Measurements from ENCODE around the gene PDC. TPM values are rescaled to one million over a fixed set of nuclear protein-coding genes. Genes with fewer than 3 reads are reported as not detected.
"Not testable (repeated sequence)": the region's sequence is repeated elsewhere in the genome, so short reads cannot be mapped to it uniquely, and the experiment has no call there.

PDC gene
- total RNA-seq, 1 experiment from 2014 or later: not detected

- H3K36me3 ChIP-seq (ENCODE audit: low read depth): peaks cover 27% of the 10 kb centered on the region
- CTCF ChIA-PET: no interaction called here
Measured at GRCh38 chr1:186409091-186409490, 51.8 kb downstream of the PDC start.

GRCh38 chr1:186404454-186405051 is 56.4 kb downstream of the PDC start:
- Histone ChIP-seq H3K4me2 (no peak overlapping the region), H3K27me3 (ENCODE audit: insufficient read depth, low read depth) (no peaks in the 10 kb centered on the region), H2AFZ (no peak overlapping the region), H3K27ac (no peak overlapping the region), H3K4me3 (no peak overlapping the region), H3F3A (ENCODE audit: insufficient read depth, low read depth) (no peaks in the 10 kb centered on the region), H3K9me3 (ENCODE audit: insufficient read depth, low read depth) (no peaks in the 10 kb centered on the region), H3K79me2 (ENCODE audit: low read depth) (no peaks in the 10 kb centered on the region), H3K9me2 (ENCODE audit: insufficient read depth) (no peaks in the 10 kb centered on the region), H4K20me1 (ENCODE audit: insufficient read depth) (no peaks in the 10 kb centered on the region), H3K4me1 (replicated peaks; ENCODE audit: insufficient read depth) (no peaks in the 10 kb centered on the region), H3K36me3 (ENCODE audit: low read depth) (peaks cover 18% of the 10 kb centered on the region; the same call in 1 of the 2 replicates)
- ChIA-PET CTCF (interaction anchor here (0.8 kb wide), 1 partner anchor 30 kb away, joined by 3 read pairs; the partner anchor contains the start of gene TPR), POLR2A (ENCODE audit: unreplicated experiment) (no interaction called here)
- peak in 1 of 2 experiments; percentile 2 for DNase-seq
- no TSS peak for BruUV-seq (replicated peaks)
- intact Hi-C loops (cut with micrococcal nuclease; ENCODE audit: unreplicated experiment): loop anchor here (2.0 to 10.0 kb wide), 3 partner anchors 78 to 580 kb away; partner anchors contain the start of gene PTGS2
- TF ChIP-seq EZH2 (IDR thresholded peaks at IDR 0.05; ENCODE audit: low read depth) (no peak), CTCF (conservative IDR thresholded peaks at IDR 0.05) (peak; percentile 75)

More at GRCh38 chr1:186409091-186409490, 51.8 kb downstream of the PDC start:
- no peaks in the 10 kb centered on the region for H3K9me2 ChIP-seq (ENCODE audit: insufficient read depth)
- POLR2A ChIA-PET (ENCODE audit: unreplicated experiment): no interaction called here
- no peaks in the 10 kb centered on the region for H3F3A ChIP-seq (ENCODE audit: insufficient read depth, low read depth)
- no peaks in the 10 kb centered on the region for H3K4me1 ChIP-seq (replicated peaks; ENCODE audit: insufficient read depth)
- no peaks in the 10 kb centered on the region for H4K20me1 ChIP-seq (ENCODE audit: insufficient read depth)
- DNase-seq: no peak
- H3K4me3 ChIP-seq: no peak overlapping the region
- no peak overlapping the region for H3K4me2 ChIP-seq
- no peaks in the 10 kb centered on the region for H3K27me3 ChIP-seq (ENCODE audit: insufficient read depth, low read depth)
- no TSS peak for BruUV-seq (replicated peaks)
- H3K79me2 ChIP-seq (ENCODE audit: low read depth): no peaks in the 10 kb centered on the region
- no peaks in the 10 kb centered on the region for H3K9me3 ChIP-seq (ENCODE audit: insufficient read depth, low read depth)
- no peak overlapping the region for H2AFZ ChIP-seq
- no peak for TF ChIP-seq CTCF (conservative IDR thresholded peaks at IDR 0.05)
- TF ChIP-seq EZH2 (IDR thresholded peaks at IDR 0.05; ENCODE audit: low read depth): no peak
- intact Hi-C loops (cut with micrococcal nuclease; ENCODE audit: unreplicated experiment): loop anchor here (10.0 kb wide), 1 partner anchor 276 kb away; the partner anchor contains the start of gene PTGS2
- H3K27ac ChIP-seq: no peak overlapping the region

- intact Hi-C loops (cut with micrococcal nuclease; ENCODE audit: unreplicated experiment): loop anchor here (2.0 to 10.0 kb wide), 3 partner anchors 79 to 581 kb away; partner anchors contain the start of gene PTGS2
- TF ChIP-seq CTCF (conservative IDR thresholded peaks at IDR 0.05) (no peak), EZH2 (IDR thresholded peaks at IDR 0.05; ENCODE audit: low read depth) (no peak)
- peaks cover 19% of the 10 kb centered on the region for H3K36me3 ChIP-seq (ENCODE audit: low read depth)
Measured at GRCh38 chr1:186403632-186404031, 57.3 kb downstream of the PDC start.

GRCh38 chr1:186401446-186401845 is 59.5 kb downstream of the PDC start:
- H3K4me3 ChIP-seq; CTCF ChIA-PET; H3F3A ChIP-seq (ENCODE audit: insufficient read depth, low read depth); H4K20me1 ChIP-seq (ENCODE audit: insufficient read depth); H2AFZ ChIP-seq; POLR2A ChIA-PET (ENCODE audit: unreplicated experiment); H3K4me2 ChIP-seq; H3K9me3 ChIP-seq (ENCODE audit: insufficient read depth, low read depth); DNase-seq; H3K9me2 ChIP-seq (ENCODE audit: insufficient read depth); H3K27ac ChIP-seq; BruUV-seq (replicated peaks); H3K27me3 ChIP-seq (ENCODE audit: insufficient read depth, low read depth); H3K79me2 ChIP-seq (ENCODE audit: low read depth); H3K4me1 ChIP-seq (replicated peaks; ENCODE audit: insufficient read depth): not testable (repeated sequence)
- intact Hi-C loops (cut with micrococcal nuclease; ENCODE audit: unreplicated experiment): loop anchor here (10.0 kb wide), 1 partner anchor 283 kb away; the partner anchor contains the start of gene PTGS2
- H3K36me3 ChIP-seq (ENCODE audit: low read depth): peaks cover 15% of the 10 kb centered on the region

More at GRCh38 chr1:186403632-186404031, 57.3 kb downstream of the PDC start:
- Histone ChIP-seq H3K27me3 (ENCODE audit: insufficient read depth, low read depth) (no peaks in the 10 kb centered on the region), H3K4me2 (no peak overlapping the region), H3K79me2 (ENCODE audit: low read depth) (no peaks in the 10 kb centered on the region), H3K9me2 (ENCODE audit: insufficient read depth) (no peaks in the 10 kb centered on the region), H3K27ac (no peak overlapping the region), H3F3A (ENCODE audit: insufficient read depth, low read depth) (no peaks in the 10 kb centered on the region), H3K4me1 (replicated peaks; ENCODE audit: insufficient read depth) (no peaks in the 10 kb centered on the region), H3K4me3 (no peak overlapping the region), H4K20me1 (ENCODE audit: insufficient read depth) (no peaks in the 10 kb centered on the region), H2AFZ (no peak overlapping the region), H3K9me3 (ENCODE audit: insufficient read depth, low read depth) (no peaks in the 10 kb centered on the region)
- DNase-seq: no peak
- CTCF ChIA-PET: interaction anchor here (0.8 kb wide), 1 partner anchor 29 kb away, joined by 3 read pairs; the partner anchor contains the start of gene TPR
- POLR2A ChIA-PET (ENCODE audit: unreplicated experiment): no interaction called here
- no TSS peak for BruUV-seq (replicated peaks)
